ENCODE results near the gene TM4SF5. TPM values are rescaled to one million over a fixed set of nuclear protein-coding genes. Genes with fewer than 3 reads are reported as not detected.

The TM4SF5 gene
- total RNA-seq, 2 donors from 2014 or later, result 1.8 to 2.0 TPM

DNA sequence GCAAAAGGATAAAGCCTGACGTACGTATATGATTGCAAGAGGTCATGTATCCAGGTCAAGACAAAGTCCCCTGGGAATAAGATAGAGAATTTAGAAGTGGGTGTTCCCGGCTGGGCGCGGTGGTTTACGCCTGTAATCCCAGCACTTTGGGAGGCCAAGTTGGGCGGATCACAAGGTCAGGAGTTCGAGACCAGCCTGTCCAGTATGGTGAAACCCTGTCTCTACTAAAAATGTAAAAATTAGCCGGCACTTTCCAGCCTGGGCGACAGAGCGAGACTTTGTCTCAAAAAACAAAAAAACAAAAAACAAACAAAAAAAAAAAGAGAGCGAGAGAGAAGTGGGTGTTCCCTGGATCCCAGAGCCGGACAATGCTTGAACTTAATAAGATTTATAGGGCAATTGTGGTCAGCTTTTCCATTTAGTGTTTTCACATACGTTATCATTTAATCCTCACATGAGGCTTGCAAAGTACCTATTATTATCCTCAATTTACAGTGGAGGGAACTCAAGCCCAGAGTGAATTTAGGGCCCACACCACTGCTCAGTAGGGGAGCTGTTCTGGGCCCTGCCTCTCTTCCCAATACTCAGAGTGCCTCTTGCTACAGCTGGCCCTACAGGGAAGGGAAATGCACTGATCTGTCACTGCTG lies 16.6 kb downstream of the TM4SF5 start:
- no peak overlapping the region for H3K4me3 ChIP-seq

DNA sequence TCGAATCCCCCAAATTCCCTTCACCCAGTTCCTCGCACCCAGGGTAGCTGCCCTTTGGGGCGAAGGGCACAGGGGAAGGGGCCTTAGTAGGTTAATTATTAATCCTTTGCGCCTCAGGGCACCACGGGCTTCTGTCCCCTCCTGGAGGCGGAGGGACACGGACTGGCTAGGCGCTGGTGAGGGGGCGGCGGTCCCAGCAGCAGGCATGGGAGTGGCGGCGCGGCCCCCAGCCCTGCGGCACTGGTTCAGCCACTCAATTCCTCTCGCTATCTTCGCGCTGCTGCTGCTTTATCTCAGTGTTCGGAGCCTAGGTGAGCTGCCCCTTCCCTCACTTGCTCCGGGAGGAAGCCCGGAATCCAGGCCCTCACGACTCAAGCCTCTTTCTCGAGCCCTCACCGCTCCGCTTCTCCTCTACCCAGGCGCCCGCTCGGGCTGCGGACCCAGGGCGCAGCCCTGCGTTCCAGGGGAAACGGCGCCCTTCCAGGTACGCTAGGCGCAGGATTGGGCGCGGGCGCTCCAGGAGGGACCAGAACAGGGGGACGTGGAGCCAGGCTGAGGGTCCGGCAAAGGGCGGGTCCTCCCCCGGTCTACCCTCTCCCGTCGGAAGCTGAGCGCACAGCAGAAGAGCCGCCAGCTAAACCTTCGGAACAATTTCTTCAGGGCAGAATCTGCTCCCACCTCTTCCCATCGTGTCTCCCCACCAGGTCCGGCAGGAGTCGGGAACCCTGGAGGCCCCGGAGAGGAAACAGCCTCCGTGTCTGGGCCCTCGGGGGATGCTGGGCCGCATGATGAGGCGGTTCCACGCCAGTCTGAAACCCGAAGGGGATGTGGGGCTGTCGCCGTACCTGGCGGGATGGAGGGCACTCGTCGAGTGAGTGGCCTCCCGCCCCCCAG lies 17.4 kb downstream of the TM4SF5 start, which contains the start of gene GLTPD2:
Gene GLTPD2, plus strand, starts transcription at position 158 of the 894 bp plus-strand sequence. Its CDS starts 48 bp downstream, at position 206.
- Histone ChIP-seq H3K4me3 (peak within 1 kb of the TSS; percentile 31 to 59), H3K27ac (peak within 1 kb of the TSS; percentile 91 to 100 (median 94)), H3K4me1 (peaks cover 49% of the 10 kb centered on the region), H3K27me3 (peaks cover 0 to 11% of the 10 kb centered on the region in 2 donors), H3K36me3 (replicated peaks in 1 of 2; ENCODE audit: insufficient read depth in 1 of 2, low read depth in 2 of 2) (no peaks in the 10 kb centered on the region), H3K9me3 (no peaks in the 10 kb centered on the region)
- TF ChIP-seq POLR2A (IDR thresholded peaks at IDR 0.05), result no peak
- TF ChIP-seq, protein P1, sequence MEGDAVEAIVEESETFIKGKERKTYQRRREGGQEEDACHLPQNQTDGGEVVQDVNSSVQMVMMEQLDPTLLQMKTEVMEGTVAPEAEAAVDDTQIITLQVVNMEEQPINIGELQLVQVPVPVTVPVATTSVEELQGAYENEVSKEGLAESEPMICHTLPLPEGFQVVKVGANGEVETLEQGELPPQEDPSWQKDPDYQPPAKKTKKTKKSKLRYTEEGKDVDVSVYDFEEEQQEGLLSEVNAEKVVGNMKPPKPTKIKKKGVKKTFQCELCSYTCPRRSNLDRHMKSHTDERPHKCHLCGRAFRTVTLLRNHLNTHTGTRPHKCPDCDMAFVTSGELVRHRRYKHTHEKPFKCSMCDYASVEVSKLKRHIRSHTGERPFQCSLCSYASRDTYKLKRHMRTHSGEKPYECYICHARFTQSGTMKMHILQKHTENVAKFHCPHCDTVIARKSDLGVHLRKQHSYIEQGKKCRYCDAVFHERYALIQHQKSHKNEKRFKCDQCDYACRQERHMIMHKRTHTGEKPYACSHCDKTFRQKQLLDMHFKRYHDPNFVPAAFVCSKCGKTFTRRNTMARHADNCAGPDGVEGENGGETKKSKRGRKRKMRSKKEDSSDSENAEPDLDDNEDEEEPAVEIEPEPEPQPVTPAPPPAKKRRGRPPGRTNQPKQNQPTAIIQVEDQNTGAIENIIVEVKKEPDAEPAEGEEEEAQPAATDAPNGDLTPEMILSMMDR (IDR thresholded peaks at IDR 0.05), result no peak
- intact Hi-C loops (cut with DNase I), result loop anchor here (5.0 kb wide), 2 partner anchors 57 to 98 kb away; partner anchors contain the start of gene MED11
- ATAC-seq (no peak), DNase-seq (peak; percentile 10 to 20 (median 18))
- 18 to 47% methylated on average over 14 to 62 of the region's 62 CpGs for WGBS, 2 donors

More for the DNA sequence above, 16.6 kb downstream of the TM4SF5 start:
- H3K27ac ChIP-seq, result no peak overlapping the region
- DNase-seq (no peak), ATAC-seq (no peak)
- WGBS, 2 donors, result 83 to 90% methylated on average over 14 of the region's 14 CpGs
- H3K4me1 ChIP-seq, result peaks cover 49% of the 10 kb centered on the region
- intact Hi-C loops (cut with DNase I), result loop anchor here (5.0 kb wide), 2 partner anchors 56 to 99 kb away; partner anchors contain the start of gene MED11
- TF ChIP-seq POLR2A (IDR thresholded peaks at IDR 0.05), result no peak
- TF ChIP-seq, protein P1 (IDR thresholded peaks at IDR 0.05), result no peak
- no peaks in the 10 kb centered on the region for H3K9me3 ChIP-seq
- H3K27me3 ChIP-seq, result peaks cover 0 to 11% of the 10 kb centered on the region in 2 donors
- no peaks in the 10 kb centered on the region for H3K36me3 ChIP-seq (replicated peaks in 1 of 2; ENCODE audit: insufficient read depth in 1 of 2, low read depth in 2 of 2)

DNA sequence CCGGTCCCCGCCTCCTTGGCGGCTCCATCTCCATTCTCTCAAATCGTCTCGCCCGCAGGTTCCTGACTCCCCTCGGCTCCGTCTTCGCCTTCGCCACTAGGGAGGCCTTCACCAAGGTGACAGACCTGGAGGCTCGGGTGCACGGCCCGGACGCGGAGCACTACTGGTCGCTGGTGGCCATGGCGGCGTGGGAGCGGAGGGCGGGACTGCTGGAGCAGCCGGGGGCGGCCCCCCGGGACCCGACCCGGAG lies 17.9 kb downstream of the TM4SF5 start:
- Histone ChIP-seq H3K27ac (peak overlapping the region; percentile 91 to 100 (median 94)), H3K27me3 (peaks cover 0 to 11% of the 10 kb centered on the region in 2 donors), H3K4me3 (peak overlapping the region; percentile 31 to 59), H3K36me3 (replicated peaks in 1 of 2; ENCODE audit: insufficient read depth in 1 of 2, low read depth in 2 of 2) (no peaks in the 10 kb centered on the region), H3K4me1 (peaks cover 49% of the 10 kb centered on the region), H3K9me3 (no peaks in the 10 kb centered on the region)
- ATAC-seq (no peak), DNase-seq (no peak)
- TF ChIP-seq, protein P1 (IDR thresholded peaks at IDR 0.05), result no peak
- no peak for TF ChIP-seq POLR2A (IDR thresholded peaks at IDR 0.05)
- WGBS, 2 donors, result 0% methylated on average over 1 to 24 of the region's 25 CpGs
- intact Hi-C loops (cut with DNase I), result loop anchor here (5.0 kb wide), 2 partner anchors 57 to 98 kb away; partner anchors contain the start of gene MED11

DNA sequence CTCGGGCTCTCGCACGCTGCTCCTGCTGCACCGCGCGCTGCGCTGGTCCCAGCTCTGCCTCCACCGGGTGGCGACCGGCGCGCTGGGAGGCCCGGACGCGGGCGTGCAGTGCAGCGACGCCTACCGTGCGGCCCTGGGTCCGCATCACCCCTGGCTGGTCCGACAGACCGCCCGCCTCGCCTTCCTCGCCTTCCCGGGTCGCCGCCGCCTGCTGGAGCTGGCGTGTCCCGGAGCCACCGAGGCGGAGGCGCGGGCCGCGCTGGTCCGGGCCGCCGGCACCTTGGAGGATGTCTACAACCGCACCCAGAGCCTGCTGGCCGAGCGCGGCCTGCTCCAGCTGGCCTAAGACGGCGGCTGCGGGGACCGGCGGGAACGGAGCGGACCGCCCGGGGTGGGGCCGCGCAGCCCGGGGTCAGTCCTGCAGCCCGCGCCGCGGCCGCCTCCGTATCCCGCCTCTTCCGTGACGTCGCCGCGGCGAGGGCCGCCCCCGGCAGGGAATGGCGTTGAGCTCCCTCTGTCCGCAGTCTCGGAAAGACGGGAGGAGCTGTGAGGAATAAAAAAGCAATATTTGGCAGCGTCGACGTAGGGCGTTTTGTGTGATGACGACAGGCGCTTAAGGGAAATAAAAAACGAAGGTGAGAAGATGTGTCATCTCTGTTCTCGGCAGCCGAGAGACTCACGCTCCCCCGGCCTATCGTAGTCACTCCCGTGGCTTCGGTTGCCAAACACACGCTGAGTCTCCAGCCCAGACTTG lies 18.4 kb downstream of the TM4SF5 start:
- DNase-seq (peak; percentile 84 to 89 (median 86)), ATAC-seq (peak; percentile 89)
- Histone ChIP-seq H3K9me3 (no peaks in the 10 kb centered on the region), H3K36me3 (replicated peaks in 1 of 2; ENCODE audit: insufficient read depth in 1 of 2, low read depth in 2 of 2) (no peaks in the 10 kb centered on the region), H3K27ac (peak overlapping the region; percentile 91 to 100 (median 94)), H3K4me3 (peak overlapping the region; percentile 31 to 59), H3K27me3 (peaks cover 0 to 11% of the 10 kb centered on the region in 2 donors), H3K4me1 (peaks cover 48% of the 10 kb centered on the region)
- TF ChIP-seq, protein P1 (IDR thresholded peaks at IDR 0.05), result peak; percentile 64 to 97 (median 89)
- peak; percentile 85 to 94 (median 91) for TF ChIP-seq POLR2A (IDR thresholded peaks at IDR 0.05)
- intact Hi-C loops (cut with DNase I), result loop anchor here (5.0 kb wide), 2 partner anchors 58 to 97 kb away; partner anchors contain the start of gene MED11
- 0% methylated on average over 18 to 74 of the region's 91 CpGs for WGBS, 2 donors
